Panc1 (cell line): ENCODE results near the gene TEX22. TPM values are rescaled to one million over a fixed set of nuclear protein-coding genes. Genes with fewer than 3 reads are reported as not detected.

ENCODE experiments used
- ATAC-seq: fragments of 200-7000 bp; cut with Tn5 transposase; 2 replicates; pipeline ENCODE4 v1.9.1; 2020; ENCODE audit warnings: mild to moderate bottlenecking, moderate library complexity
- BruUV-seq: library from RNA; stranded (reverse); fragments of 400-500 nt; replicated peaks from 2 replicates; lab custom pipeline; 2021; lab: Mats Ljungman, UMichigan
- CTCF ChIA-PET: fragments of 300-600 bp; sonication (Branson Sonifier 250); formaldehyde crosslinking; loops from one replicate; lab custom pipeline; 2022; ENCODE audit warnings: antibody characterized with exemption; lab: Charles Lee
- POLR2A ChIA-PET: fragments of 300-600 bp; sonication (Branson Sonifier 250); formaldehyde crosslinking; loops from one replicate; lab custom pipeline; 2022; ENCODE audit warnings: antibody characterized with exemption; lab: Charles Lee
- DNase-seq: peaks from one replicate; pipeline ENCODE4 v3.0.0-alpha.2; 2010; ENCODE audit warnings: low read depth, low spot score
- H3K27ac ChIP-seq: 2 replicates; pipeline ENCODE4 v1.5.1; 2011; ENCODE audit warnings: mild to moderate bottlenecking, low read length, inconsistent platforms
- H3K27me3 ChIP-seq: fragments of 200-500 bp; sonication (Bioruptor generic); 2 replicates; pipeline ENCODE4 v1.6.0; 2014; ENCODE audit warnings: low read length, inconsistent platforms; ENCODE audit not compliant: control insufficient read depth, insufficient read depth
- H3K36me3 ChIP-seq: fragments of 200-500 bp; sonication (Bioruptor generic); 2 replicates; pipeline ENCODE4 v1.5.1; 2014; ENCODE audit warnings: inconsistent platforms, mild to moderate bottlenecking, low read length, moderate library complexity; ENCODE audit not compliant: control insufficient read depth, insufficient read depth
- H3K4me1 ChIP-seq: 2 replicates; pipeline ENCODE4 v1.5.1; 2011; ENCODE audit warnings: inconsistent platforms, mild to moderate bottlenecking, low read length, moderate library complexity; ENCODE audit not compliant: control insufficient read depth, insufficient read depth
- H3K4me3 ChIP-seq, 2 experiments: 2 replicates each; pipeline ENCODE4 v1.5.1; 2011 to 2012; ENCODE audit warnings: low read depth in 2 of 2, low read length in 2 of 2, mild to moderate bottlenecking in 2 of 2, inconsistent platforms in 1 of 2, moderate library complexity in 1 of 2
- H3K9me3 ChIP-seq: fragments of 200-500 bp; sonication (Bioruptor generic); 2 replicates; pipeline ENCODE4 v1.5.1; 2014; ENCODE audit warnings: low read depth, mild to moderate bottlenecking, inconsistent platforms, low read length, moderate library complexity; ENCODE audit not compliant: control insufficient read depth, insufficient read depth
- POLR2AphosphoS5 ChIP-seq: IDR thresholded peaks from 2 replicates; pipeline ENCODE4 v1.6.1; 2012; ENCODE audit warnings: mild to moderate bottlenecking, low read depth, low read length, moderate library complexity
- REST ChIP-seq, 2 experiments: IDR thresholded peaks; 2 replicates each; pipeline ENCODE4 v1.6.1; 2011 to 2012; ENCODE audit warnings: low read depth in 2 of 2, control low read depth in 1 of 2, low read length in 1 of 2, mild to moderate bottlenecking in 1 of 2, moderate library complexity in 1 of 2; ENCODE audit not compliant: insufficient read depth in 1 of 2
- SIN3A ChIP-seq: IDR thresholded peaks from 2 replicates; pipeline ENCODE4 v1.6.1; 2012; ENCODE audit warnings: low read depth, mild to moderate bottlenecking, low read length, moderate library complexity, borderline replicate concordance; ENCODE audit not compliant: insufficient read depth
- TCF7L2 ChIP-seq: IDR thresholded peaks from 2 replicates; pipeline ENCODE4 v1.6.1; 2011; ENCODE audit warnings: mild to moderate bottlenecking, low read depth, low read length, inconsistent platforms
- in situ Hi-C: cut with HindIII; loops from 2 replicates; pipeline ENCODE4 v1.10.0; 2016; ENCODE audit warnings: low sequenced_read_pairs, low pct_unique_long_range_greater_than_20kb
- intact Hi-C: fragments of 100-400 bp; cut with micrococcal nuclease; formaldehyde crosslinking; loops from one replicate; pipeline ENCODE4 v1.10.0; 2022; ENCODE audit not compliant: unreplicated experiment
- total RNA-seq: library from RNA; stranded (reverse); gene quantifications from one replicate; pipeline ENCODE4 v1.2.1, GENCODE V29; 2021; ENCODE audit not compliant: unreplicated experiment
- TF ChIP-seq, protein P1 (sequence below): fragments of 450-650 bp; IDR thresholded peaks from 2 replicates; pipeline ENCODE4 v1.5.1; 2017; ENCODE audit warnings: mild to moderate bottlenecking

The TEX22 gene
- total RNA-seq, 1 experiment from 2014 or later, result 2.9 TPM

DNA sequence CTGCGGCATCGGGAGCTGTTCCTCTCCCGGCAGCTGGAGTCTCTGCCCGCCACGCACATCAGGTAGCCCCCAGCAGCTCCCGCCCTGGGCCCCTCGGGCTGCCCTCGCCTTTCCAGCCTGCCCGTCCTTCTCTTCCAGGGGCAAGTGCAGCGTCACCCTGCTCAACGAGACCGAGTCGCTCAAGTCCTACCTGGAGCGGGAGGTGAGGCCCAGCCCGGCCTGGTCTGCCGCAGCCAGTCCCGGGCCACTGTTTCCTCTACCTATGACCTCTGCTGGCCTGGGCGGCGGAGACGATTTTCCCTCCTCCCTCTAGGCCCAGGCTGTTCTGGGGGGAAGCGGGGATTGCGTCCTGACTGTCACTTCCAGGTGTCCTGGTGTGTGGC is 51.8 kb downstream of the TEX22 start:
- Histone ChIP-seq H3K36me3 (no peaks in the 10 kb centered on the region; the same call in 1 of the 2 replicates), H3K27ac (no peak overlapping the region), H3K27me3 (no peaks in the 10 kb centered on the region), H3K4me3 (no peak overlapping the region), H3K9me3 (no peaks in the 10 kb centered on the region), H3K4me1 (no peaks in the 10 kb centered on the region)
- ATAC-seq, result no peak
- in situ Hi-C loops, result no loop called here
- CTCF ChIA-PET, result no interaction called here
- intact Hi-C loops, result no loop called here
- DNase-seq, result no peak
- no TSS peak for BruUV-seq
- POLR2A ChIA-PET, result no interaction called here
- TF ChIP-seq TCF7L2 (no peak), REST (IDR thresholded peaks at IDR 0.05; ENCODE audit: insufficient read depth in 1 of 2, low read depth in 2 of 2, low read length in 1 of 2) (no peak), SIN3A (no peak), POLR2AphosphoS5 (no peak)
- TF ChIP-seq, protein P1, sequence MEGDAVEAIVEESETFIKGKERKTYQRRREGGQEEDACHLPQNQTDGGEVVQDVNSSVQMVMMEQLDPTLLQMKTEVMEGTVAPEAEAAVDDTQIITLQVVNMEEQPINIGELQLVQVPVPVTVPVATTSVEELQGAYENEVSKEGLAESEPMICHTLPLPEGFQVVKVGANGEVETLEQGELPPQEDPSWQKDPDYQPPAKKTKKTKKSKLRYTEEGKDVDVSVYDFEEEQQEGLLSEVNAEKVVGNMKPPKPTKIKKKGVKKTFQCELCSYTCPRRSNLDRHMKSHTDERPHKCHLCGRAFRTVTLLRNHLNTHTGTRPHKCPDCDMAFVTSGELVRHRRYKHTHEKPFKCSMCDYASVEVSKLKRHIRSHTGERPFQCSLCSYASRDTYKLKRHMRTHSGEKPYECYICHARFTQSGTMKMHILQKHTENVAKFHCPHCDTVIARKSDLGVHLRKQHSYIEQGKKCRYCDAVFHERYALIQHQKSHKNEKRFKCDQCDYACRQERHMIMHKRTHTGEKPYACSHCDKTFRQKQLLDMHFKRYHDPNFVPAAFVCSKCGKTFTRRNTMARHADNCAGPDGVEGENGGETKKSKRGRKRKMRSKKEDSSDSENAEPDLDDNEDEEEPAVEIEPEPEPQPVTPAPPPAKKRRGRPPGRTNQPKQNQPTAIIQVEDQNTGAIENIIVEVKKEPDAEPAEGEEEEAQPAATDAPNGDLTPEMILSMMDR, result no peak

DNA sequence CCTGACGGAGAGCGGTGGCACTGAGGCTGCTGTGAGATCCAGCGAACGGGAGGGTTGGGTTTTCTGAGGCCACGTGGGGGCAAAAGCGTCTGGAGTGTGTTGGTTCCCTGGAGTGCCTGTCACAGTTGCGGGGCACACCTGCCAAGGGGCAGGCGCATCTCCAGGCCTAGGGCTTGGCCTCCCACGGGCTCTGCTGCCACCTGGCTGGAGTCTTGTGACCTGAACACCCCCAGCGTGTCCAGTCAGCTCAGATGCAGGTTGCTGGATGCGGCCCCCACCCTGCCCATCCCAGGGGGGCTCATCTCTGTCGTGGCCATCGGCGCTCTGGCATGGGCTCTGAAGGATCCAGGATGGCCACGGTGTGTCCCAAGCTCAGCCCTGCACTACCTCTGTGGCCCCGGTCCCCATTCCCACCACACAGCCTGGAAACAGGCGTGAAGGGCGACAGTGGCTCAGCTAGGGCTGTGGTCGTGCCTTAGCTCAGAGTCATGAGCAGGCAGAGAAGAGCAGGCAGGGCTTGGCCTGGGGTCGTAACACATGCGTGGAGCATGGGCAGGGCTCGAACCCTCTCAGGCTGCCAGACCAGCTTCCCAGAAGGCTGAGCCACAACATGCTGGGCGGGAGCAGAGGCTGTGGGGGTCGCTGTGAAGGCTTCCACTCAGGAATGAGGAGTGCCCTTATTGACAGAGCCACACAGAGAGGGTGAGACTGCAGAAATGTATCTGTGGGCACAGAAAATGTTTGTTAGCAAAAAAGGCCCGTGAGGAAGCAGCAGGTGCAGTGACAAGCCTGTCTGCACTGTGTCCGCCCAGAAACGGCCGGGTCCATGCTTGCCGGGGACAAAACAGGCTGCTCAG is 52.8 kb downstream of the TEX22 start:
- H3K4me1 ChIP-seq, result no peaks in the 10 kb centered on the region
- H3K27ac ChIP-seq, result no peak overlapping the region
- intact Hi-C loops (no loop called here), in situ Hi-C loops (no loop called here)
- DNase-seq (no peak), ATAC-seq (no peak)
- ChIA-PET POLR2A (no interaction called here), CTCF (no interaction called here)
- no peaks in the 10 kb centered on the region for H3K27me3 ChIP-seq
- H3K9me3 ChIP-seq, result no peaks in the 10 kb centered on the region
- H3K36me3 ChIP-seq, result no peaks in the 10 kb centered on the region; the same call in 1 of the 2 replicates
- no TSS peak for BruUV-seq
- no peak for TF ChIP-seq REST (IDR thresholded peaks at IDR 0.05; ENCODE audit: insufficient read depth in 1 of 2, low read depth in 2 of 2, low read length in 1 of 2)
- TF ChIP-seq, protein P1, result no peak
- no peak for TF ChIP-seq POLR2AphosphoS5
- no peak for TF ChIP-seq SIN3A
- TF ChIP-seq TCF7L2, result no peak
- no peak overlapping the region for H3K4me3 ChIP-seq
